Upper lobe of left lung (tissue), 4 donors: ENCODE data around the gene NOL11.

Source experiments
- EP300 ChIP-seq, 4 donors: sonication (generic); formaldehyde crosslinking; IDR thresholded peaks; one replicate each; pipeline ENCODE4 v1.5.1; 2017; ENCODE audit warnings: antibody characterized with exemption in 4 of 4, control low read depth in 2 of 4
- POLR2A ChIP-seq, 4 donors: fragments of 450-650 bp; IDR thresholded peaks; one replicate each; pipeline ENCODE4 v1.5.1; 2016 to 2017; ENCODE audit warnings: antibody characterized with exemption in 4 of 4, mild to moderate bottlenecking in 2 of 4
- POLR2AphosphoS5 ChIP-seq, 2 donors: sonication (generic); formaldehyde crosslinking; IDR thresholded peaks; one replicate each; pipeline ENCODE4 v1.5.1; 2017; ENCODE audit warnings: antibody characterized with exemption in 2 of 2
- TF ChIP-seq, protein P1 (sequence below), 6 experiments: fragments of 450-650 bp in 4 of 6; fragments of 200-600 bp in 2 of 6; sonication (generic) in 2 of 6; IDR thresholded peaks; one replicate each; pipeline ENCODE4 v1.5.1; 2016 to 2019; ENCODE audit warnings: antibody characterized with exemption in 6 of 6

DNA sequence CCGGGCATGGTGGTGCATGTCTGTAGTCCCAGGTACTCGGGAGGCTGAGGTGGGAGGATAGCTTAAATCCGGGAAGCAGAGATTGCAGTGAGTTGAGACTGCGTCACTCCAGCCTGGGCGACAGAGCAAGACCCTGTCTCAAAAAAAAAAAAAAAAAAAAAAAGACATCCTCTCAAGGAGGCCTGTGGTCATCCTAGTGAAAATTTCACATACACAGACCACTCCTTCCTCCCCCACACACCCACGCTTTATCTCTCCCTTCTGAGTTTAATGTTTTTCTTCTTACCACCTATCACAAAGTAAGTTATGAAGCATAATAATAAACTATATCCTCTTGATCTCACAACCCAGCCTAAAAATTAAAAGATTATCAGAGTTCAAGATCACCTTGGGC, 1.3 kb upstream of the NOL11 start:
- TF ChIP-seq POLR2A (IDR thresholded peaks at IDR 0.05) (no peak), EP300 (IDR thresholded peaks at IDR 0.05) (no peak), POLR2AphosphoS5 (IDR thresholded peaks at IDR 0.05) (no peak)
- TF ChIP-seq, protein P1, sequence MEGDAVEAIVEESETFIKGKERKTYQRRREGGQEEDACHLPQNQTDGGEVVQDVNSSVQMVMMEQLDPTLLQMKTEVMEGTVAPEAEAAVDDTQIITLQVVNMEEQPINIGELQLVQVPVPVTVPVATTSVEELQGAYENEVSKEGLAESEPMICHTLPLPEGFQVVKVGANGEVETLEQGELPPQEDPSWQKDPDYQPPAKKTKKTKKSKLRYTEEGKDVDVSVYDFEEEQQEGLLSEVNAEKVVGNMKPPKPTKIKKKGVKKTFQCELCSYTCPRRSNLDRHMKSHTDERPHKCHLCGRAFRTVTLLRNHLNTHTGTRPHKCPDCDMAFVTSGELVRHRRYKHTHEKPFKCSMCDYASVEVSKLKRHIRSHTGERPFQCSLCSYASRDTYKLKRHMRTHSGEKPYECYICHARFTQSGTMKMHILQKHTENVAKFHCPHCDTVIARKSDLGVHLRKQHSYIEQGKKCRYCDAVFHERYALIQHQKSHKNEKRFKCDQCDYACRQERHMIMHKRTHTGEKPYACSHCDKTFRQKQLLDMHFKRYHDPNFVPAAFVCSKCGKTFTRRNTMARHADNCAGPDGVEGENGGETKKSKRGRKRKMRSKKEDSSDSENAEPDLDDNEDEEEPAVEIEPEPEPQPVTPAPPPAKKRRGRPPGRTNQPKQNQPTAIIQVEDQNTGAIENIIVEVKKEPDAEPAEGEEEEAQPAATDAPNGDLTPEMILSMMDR (IDR thresholded peaks at IDR 0.05) = no peak
